Activated CD8-positive, alpha-beta memory T cell treated with anti-CD3 and anti-CD28 coated beads, Interleukin-2, amount 50 U/mL, for 1 hour (primary cell): ENCODE measurements around the gene HK2.
"Not testable (repeated sequence)": the region's sequence is repeated elsewhere in the genome, so short reads cannot be mapped to it uniquely, and the experiment has no call there.

ENCODE experiments used
- DNase-seq: peaks from one replicate; pipeline ENCODE4 v3.0.0-alpha.2; 2020; ENCODE audit errors: extremely low read depth

Gene HK2

GRCh38 chr2:74895001-74895400 is 61.1 kb downstream of the HK2 start:
- no peak for DNase-seq

- no peak for DNase-seq
Observed at GRCh38 chr2:74896232-74896631, 62.3 kb downstream of the HK2 start.

- not testable (repeated sequence) for DNase-seq
Observed at GRCh38 chr2:74900225-74900624, 66.3 kb downstream of the HK2 start.

GRCh38 chr2:74902281-74902860 is 68.4 kb downstream of the HK2 start:
- no peak for DNase-seq

GRCh38 chr2:74906395-74906794 is 72.5 kb downstream of the HK2 start:
- DNase-seq: no peak

- not testable (repeated sequence) for DNase-seq
Observed at GRCh38 chr2:74907560-74907959, 73.6 kb downstream of the HK2 start.

GRCh38 chr2:74908748-74909444 is 75.0 kb downstream of the HK2 start:
- DNase-seq: no peak

GRCh38 chr2:74910245-74910644 is 76.3 kb downstream of the HK2 start:
- no peak for DNase-seq

GRCh38 chr2:74911061-74911460 is 77.1 kb downstream of the HK2 start:
- DNase-seq: no peak

- DNase-seq: no peak
Observed at GRCh38 chr2:74915743-74916142, 81.8 kb downstream of the HK2 start.

- no peak for DNase-seq
Observed at GRCh38 chr2:74916394-74916793, 82.5 kb downstream of the HK2 start.

- DNase-seq: no peak
Observed at GRCh38 chr2:74917702-74918619, 84.0 kb downstream of the HK2 start.

- DNase-seq: peak; percentile 25
Observed at GRCh38 chr2:74919827-74920226, 85.9 kb downstream of the HK2 start.

GRCh38 chr2:74921236-74921736 is 87.4 kb downstream of the HK2 start:
- no peak for DNase-seq

GRCh38 chr2:74922592-74923227 is 88.8 kb downstream of the HK2 start:
- DNase-seq: no peak

GRCh38 chr2:74924463-74925265 is 90.7 kb downstream of the HK2 start:
- no peak for DNase-seq

- DNase-seq: no peak
Observed at GRCh38 chr2:74925361-74925786, 91.4 kb downstream of the HK2 start.

- no peak for DNase-seq
Observed at GRCh38 chr2:74927621-74928020, 93.7 kb downstream of the HK2 start.

GRCh38 chr2:74930811-74931486 is 97.0 kb downstream of the HK2 start:
- no peak for DNase-seq

- no peak for DNase-seq
Observed at GRCh38 chr2:74931940-74932339, 98.0 kb downstream of the HK2 start.
